ENCODE measurements around the gene UBL7.

- no peak for TF ChIP-seq EZH2 (IDR thresholded peaks at IDR 0.05; ENCODE audit: low read depth, low read length, severe bottlenecking)
- TF ChIP-seq POLR2A (IDR thresholded peaks at IDR 0.05; ENCODE audit: control extremely low read depth in 1 of 2, low read depth in 2 of 2, low read length in 2 of 2) = no peak
- TF ChIP-seq SIX5 (IDR thresholded peaks at IDR 0.05; ENCODE audit: low read depth, low read length) = no peak
- TF ChIP-seq TCF12 (IDR thresholded peaks at IDR 0.05; ENCODE audit: low read depth, low read length) = no peak
- no peak for TF ChIP-seq MAFK (IDR thresholded peaks at IDR 0.05; ENCODE audit: low read depth, low read length)
- TF ChIP-seq EP300 (IDR thresholded peaks at IDR 0.05; ENCODE audit: borderline replicate concordance in 1 of 2, low read depth in 2 of 2, low read length in 2 of 2) = no peak
- TF ChIP-seq POLR2AphosphoS5 (IDR thresholded peaks at IDR 0.05; ENCODE audit: low read depth, low read length) = no peak
- no peak for TF ChIP-seq RXRA (IDR thresholded peaks at IDR 0.05; ENCODE audit: insufficient read depth, low read depth, low read length)
- TF ChIP-seq, protein P1, sequence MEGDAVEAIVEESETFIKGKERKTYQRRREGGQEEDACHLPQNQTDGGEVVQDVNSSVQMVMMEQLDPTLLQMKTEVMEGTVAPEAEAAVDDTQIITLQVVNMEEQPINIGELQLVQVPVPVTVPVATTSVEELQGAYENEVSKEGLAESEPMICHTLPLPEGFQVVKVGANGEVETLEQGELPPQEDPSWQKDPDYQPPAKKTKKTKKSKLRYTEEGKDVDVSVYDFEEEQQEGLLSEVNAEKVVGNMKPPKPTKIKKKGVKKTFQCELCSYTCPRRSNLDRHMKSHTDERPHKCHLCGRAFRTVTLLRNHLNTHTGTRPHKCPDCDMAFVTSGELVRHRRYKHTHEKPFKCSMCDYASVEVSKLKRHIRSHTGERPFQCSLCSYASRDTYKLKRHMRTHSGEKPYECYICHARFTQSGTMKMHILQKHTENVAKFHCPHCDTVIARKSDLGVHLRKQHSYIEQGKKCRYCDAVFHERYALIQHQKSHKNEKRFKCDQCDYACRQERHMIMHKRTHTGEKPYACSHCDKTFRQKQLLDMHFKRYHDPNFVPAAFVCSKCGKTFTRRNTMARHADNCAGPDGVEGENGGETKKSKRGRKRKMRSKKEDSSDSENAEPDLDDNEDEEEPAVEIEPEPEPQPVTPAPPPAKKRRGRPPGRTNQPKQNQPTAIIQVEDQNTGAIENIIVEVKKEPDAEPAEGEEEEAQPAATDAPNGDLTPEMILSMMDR (IDR thresholded peaks at IDR 0.05; ENCODE audit: control extremely low read depth in 1 of 3, insufficient read depth in 1 of 3, low read depth in 1 of 3, low read length in 3 of 3) = no peak
- no peak for TF ChIP-seq TAF1 (IDR thresholded peaks at IDR 0.05; ENCODE audit: low read depth, low read length)
- no peak for TF ChIP-seq CBX5 (IDR thresholded peaks at IDR 0.05; ENCODE audit: low read depth, low read length)
- no peak for TF ChIP-seq POU5F1 (IDR thresholded peaks at IDR 0.05; ENCODE audit: low read depth, low read length)
- no peak for TF ChIP-seq FOSL1 (IDR thresholded peaks at IDR 0.05; ENCODE audit: insufficient read depth, low read depth, low read length)
- TF ChIP-seq SP2 (IDR thresholded peaks at IDR 0.05; ENCODE audit: low read length) = no peak
These were observed 2.5 kb downstream of the UBL7 start for GRCh38 chr15:74458473-74458872.

Data from H1 (cell line).